ENCODE measurements around the gene CCSER1.

The CCSER1 gene

DNA sequence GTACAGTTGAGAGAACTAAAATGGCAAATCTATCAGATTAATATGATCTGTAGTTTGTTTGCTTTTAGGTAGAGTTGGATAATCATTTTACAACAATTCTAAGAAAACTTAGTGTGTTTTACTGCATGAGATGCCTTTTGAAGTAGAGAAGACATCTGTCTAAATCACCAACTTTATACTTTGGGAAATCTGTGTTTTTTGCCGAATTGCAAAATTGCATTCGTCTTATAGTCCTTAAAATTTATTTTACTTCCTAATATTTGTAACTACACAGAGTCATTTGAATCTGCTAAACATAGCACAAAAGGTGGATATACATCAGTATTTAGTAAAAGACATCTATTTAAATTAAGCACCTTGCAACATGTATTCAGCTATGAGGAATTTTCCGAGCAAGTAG, 100.0 kb downstream of the CCSER1 start:
- Histone ChIP-seq H3K27me3 (ENCODE audit: low read length) (no peaks in the 10 kb centered on the region), H3K4me2 (ENCODE audit: low read depth, low read length, poor library complexity, severe bottlenecking) (no peak overlapping the region), H2AFZ (ENCODE audit: low read depth, low read length, severe bottlenecking) (no peak overlapping the region), H3K4me3 (ENCODE audit: insufficient read depth, low read length, poor library complexity, severe bottlenecking) (no peak overlapping the region), H3K79me2 (ENCODE audit: insufficient read depth, low read length) (no peaks in the 10 kb centered on the region), H3K36me3 (ENCODE audit: low read length) (no peaks in the 10 kb centered on the region), H3K9ac (ENCODE audit: low read length) (no peak overlapping the region), H3K9me3 (ENCODE audit: insufficient read depth, low read length) (no peaks in the 10 kb centered on the region), H3K27ac (ENCODE audit: low read depth, low read length) (no peak overlapping the region), H3F3A (ENCODE audit: insufficient read depth) (no peaks in the 10 kb centered on the region), H3K9me2 (replicated peaks; ENCODE audit: insufficient read depth, low read length) (no peaks in the 10 kb centered on the region), H4K20me1 (ENCODE audit: low read depth, low read length) (no peaks in the 10 kb centered on the region)
- TF ChIP-seq, protein P1, sequence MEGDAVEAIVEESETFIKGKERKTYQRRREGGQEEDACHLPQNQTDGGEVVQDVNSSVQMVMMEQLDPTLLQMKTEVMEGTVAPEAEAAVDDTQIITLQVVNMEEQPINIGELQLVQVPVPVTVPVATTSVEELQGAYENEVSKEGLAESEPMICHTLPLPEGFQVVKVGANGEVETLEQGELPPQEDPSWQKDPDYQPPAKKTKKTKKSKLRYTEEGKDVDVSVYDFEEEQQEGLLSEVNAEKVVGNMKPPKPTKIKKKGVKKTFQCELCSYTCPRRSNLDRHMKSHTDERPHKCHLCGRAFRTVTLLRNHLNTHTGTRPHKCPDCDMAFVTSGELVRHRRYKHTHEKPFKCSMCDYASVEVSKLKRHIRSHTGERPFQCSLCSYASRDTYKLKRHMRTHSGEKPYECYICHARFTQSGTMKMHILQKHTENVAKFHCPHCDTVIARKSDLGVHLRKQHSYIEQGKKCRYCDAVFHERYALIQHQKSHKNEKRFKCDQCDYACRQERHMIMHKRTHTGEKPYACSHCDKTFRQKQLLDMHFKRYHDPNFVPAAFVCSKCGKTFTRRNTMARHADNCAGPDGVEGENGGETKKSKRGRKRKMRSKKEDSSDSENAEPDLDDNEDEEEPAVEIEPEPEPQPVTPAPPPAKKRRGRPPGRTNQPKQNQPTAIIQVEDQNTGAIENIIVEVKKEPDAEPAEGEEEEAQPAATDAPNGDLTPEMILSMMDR (IDR thresholded peaks at IDR 0.05; ENCODE audit: insufficient read depth, low read length, poor library complexity, severe bottlenecking), result no peak
- TF ChIP-seq EZH2phosphoT487 (conservative IDR thresholded peaks at IDR 0.05; ENCODE audit: low read length), result no peak

- no peaks in the 10 kb centered on the region for H3K9me2 ChIP-seq (replicated peaks; ENCODE audit: insufficient read depth, low read length)
- no peaks in the 10 kb centered on the region for H4K20me1 ChIP-seq (ENCODE audit: low read depth, low read length)
- H3K9ac ChIP-seq (ENCODE audit: low read length), result no peak overlapping the region
- no peak overlapping the region for H3K27ac ChIP-seq (ENCODE audit: low read depth, low read length)
- H3F3A ChIP-seq (ENCODE audit: insufficient read depth), result no peaks in the 10 kb centered on the region
- H3K9me3 ChIP-seq (ENCODE audit: insufficient read depth, low read length), result no peaks in the 10 kb centered on the region
- H3K4me3 ChIP-seq (ENCODE audit: insufficient read depth, low read length, poor library complexity, severe bottlenecking), result no peak overlapping the region
- H3K36me3 ChIP-seq (ENCODE audit: low read length), result no peaks in the 10 kb centered on the region
- no peak overlapping the region for H3K4me2 ChIP-seq (ENCODE audit: low read depth, low read length, poor library complexity, severe bottlenecking)
- no peak for TF ChIP-seq EZH2phosphoT487 (conservative IDR thresholded peaks at IDR 0.05; ENCODE audit: low read length)
- TF ChIP-seq, protein P1 (IDR thresholded peaks at IDR 0.05; ENCODE audit: insufficient read depth, low read length, poor library complexity, severe bottlenecking), result no peak
- no peaks in the 10 kb centered on the region for H3K27me3 ChIP-seq (ENCODE audit: low read length)
- H3K79me2 ChIP-seq (ENCODE audit: insufficient read depth, low read length), result no peaks in the 10 kb centered on the region
- no peak overlapping the region for H2AFZ ChIP-seq (ENCODE audit: low read depth, low read length, severe bottlenecking)
Measured at GRCh38 chr4:90234916-90235547, 107.8 kb downstream of the CCSER1 start.

DNA sequence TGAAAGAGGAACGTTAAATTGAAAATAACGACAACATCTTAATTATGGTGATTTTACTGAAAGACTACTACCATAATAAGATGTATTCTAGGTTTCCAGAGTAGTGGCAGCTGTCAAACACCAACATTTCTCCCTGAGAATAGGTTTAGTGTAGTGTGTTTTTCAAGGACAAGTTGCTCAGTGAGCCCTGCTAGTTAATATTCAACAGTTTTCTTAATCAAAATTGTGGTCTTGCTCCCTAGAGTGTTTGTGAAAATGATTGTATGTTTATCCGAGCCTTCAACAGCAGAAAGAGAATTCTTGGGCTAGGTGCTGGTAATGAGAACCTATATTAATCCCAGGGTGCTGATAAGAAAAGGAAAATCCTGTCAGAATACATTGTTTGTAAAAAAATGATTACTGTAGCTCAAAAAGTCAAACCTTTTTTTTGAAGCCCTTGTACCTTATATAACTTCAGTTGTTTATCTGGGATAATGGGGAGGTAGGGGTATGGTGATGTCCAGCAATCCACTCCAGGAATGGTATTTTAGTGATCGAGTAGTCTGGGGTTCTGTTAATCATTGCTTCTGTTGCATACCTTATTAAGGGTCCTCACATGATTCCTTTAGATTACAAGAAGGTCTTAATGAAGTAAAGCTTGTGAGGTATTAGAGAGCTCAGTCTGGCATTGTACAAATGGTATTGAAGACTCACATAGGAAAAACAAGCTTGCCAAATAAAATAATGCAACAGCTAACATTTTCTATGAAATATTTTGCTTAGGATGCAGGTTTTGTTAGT, 110.7 kb downstream of the CCSER1 start:
- Histone ChIP-seq H3K9ac (ENCODE audit: low read length) (no peak overlapping the region), H3K27ac (ENCODE audit: low read depth, low read length) (no peak overlapping the region), H3K9me2 (replicated peaks; ENCODE audit: insufficient read depth, low read length) (no peaks in the 10 kb centered on the region), H3K9me3 (ENCODE audit: insufficient read depth, low read length) (no peaks in the 10 kb centered on the region), H3K36me3 (ENCODE audit: low read length) (no peaks in the 10 kb centered on the region), H3K4me3 (ENCODE audit: insufficient read depth, low read length, poor library complexity, severe bottlenecking) (no peak overlapping the region), H3K27me3 (ENCODE audit: low read length) (no peaks in the 10 kb centered on the region), H3F3A (ENCODE audit: insufficient read depth) (no peaks in the 10 kb centered on the region), H2AFZ (ENCODE audit: low read depth, low read length, severe bottlenecking) (no peak overlapping the region), H3K4me2 (ENCODE audit: low read depth, low read length, poor library complexity, severe bottlenecking) (no peak overlapping the region), H4K20me1 (ENCODE audit: low read depth, low read length) (no peaks in the 10 kb centered on the region), H3K79me2 (ENCODE audit: insufficient read depth, low read length) (no peaks in the 10 kb centered on the region)
- TF ChIP-seq EZH2phosphoT487 (conservative IDR thresholded peaks at IDR 0.05; ENCODE audit: low read length), result no peak
- TF ChIP-seq, protein P1 (IDR thresholded peaks at IDR 0.05; ENCODE audit: insufficient read depth, low read length, poor library complexity, severe bottlenecking), result no peak

All from SU-DHL-6 (cell line).